NCI-H226 (cell line): ENCODE data around the gene SLC26A6.

Experiments used
- DNase-seq: peaks from one replicate; pipeline ENCODE4 v3.0.0-alpha.2; 2015

The SLC26A6 gene

GRCh38 chr3:48635222-48636021, at the start of gene SLC26A6:
Gene SLC26A6, minus strand, starts transcription at chr3:48635461. Its CDS starts 68 bp downstream, at chr3:48635393.
- peak; percentile 94 for DNase-seq

GRCh38 chr3:48684480-48685143, 49.4 kb upstream of the SLC26A6 start:
- DNase-seq, result no peak

- DNase-seq, result no peak
Measured at GRCh38 chr3:48684054-48684349, 48.7 kb upstream of the SLC26A6 start.

DNA sequence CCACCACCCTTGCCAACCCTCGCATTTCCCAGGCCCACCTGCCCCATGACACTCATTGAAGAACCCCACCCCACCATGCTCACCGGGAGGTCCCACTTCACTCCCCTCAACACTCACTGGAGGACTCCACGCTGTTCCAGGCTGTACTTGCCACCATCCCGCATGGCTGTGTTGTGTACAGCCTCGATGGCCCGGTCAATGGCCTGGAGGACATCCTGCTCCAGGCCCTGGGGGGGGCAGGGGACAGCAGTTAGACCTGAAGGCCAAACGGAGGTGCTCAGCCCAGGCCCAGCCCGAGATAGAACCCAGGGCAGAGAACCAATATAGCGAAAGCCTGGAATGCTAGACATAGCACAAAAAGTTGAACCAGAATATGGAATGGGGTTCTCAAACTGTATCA, 47.5 kb upstream of the SLC26A6 start:
- no peak for DNase-seq

- no peak for DNase-seq
Measured at GRCh38 chr3:48681974-48682610, 46.8 kb upstream of the SLC26A6 start.

GRCh38 chr3:48681541-48681880, 46.2 kb upstream of the SLC26A6 start:
- DNase-seq, result no peak

DNA sequence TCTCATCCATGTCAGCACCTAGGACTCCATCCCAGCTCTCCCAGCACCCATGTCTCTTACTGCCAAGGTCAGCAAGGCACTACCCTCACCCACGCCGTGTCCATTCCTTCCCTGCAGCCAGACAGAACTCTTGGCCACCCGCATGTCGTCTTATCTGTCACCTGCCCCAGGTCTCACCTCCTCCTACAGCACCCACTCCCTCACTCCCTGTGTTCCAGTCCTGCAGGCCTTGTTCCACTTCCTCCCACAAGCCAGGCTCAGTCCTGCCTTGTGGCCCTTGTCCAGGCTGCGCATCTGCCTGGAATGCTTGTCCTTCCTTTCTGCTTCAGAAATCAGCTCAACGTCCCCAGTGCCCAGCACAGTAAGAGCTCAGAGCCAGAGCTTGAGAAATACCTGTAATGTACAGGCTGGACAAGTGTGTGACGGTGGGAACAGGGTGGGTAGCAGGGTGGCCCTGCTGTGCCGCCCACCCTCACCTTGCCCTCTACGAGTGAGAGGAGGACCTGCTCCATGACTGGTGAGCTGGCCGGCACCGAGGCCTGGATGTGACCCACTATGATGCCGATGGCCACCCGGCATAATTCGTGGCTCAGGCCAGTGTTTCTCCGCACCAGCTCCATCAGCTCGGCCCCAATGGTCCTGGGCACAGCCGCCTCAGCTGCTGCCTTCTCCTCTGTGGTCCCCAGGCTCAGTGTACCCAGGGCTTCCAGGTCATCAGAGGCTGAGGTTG, 45.7 kb upstream of the SLC26A6 start:
- no peak for DNase-seq

DNA sequence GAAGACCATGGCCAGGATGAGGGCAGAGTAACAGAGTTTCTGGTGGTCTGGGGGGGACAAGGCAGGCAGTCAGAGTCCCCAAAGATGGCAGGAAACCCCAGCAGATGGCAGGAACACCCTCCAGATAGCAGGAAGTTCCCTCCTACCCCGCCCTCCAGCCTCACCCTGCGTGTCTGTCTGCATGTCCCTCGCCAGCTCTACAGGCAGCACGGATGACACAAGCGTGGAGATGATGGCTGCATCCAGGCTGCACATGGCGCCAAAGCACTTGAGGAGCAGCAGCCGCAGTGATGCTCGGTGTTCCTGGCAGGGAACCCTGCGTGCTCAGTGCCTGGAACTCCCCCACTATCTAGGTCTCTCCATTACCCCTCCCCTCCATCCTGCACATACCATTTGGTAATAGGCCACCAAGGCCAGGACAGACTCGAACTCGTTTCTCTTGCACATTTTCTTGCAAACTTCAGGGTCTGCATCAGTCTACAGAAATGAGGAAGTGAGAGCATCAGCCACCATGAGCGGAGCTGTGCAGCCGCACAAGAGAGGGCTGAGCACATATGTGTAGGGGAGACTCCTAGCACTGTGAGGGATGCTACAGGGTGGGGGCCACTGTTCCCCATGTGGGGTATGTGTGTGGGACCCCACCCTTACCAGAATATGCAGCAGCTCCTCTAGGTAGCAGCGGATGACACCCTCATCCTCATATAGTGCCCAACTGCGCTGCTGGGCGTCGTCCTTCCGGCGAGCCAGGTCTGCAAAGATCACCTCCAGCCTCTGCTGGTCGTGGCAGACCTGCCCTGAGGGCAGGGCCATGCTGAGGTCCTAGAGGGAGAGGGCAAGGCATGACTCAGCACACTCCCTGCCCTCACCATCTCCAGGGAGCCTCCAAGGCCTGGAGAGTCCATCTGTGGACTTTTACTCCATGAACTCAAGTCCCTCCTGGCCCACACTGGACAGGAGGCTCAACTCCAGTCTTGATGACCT, 44.4 kb upstream of the SLC26A6 start:
- no peak for DNase-seq

DNA sequence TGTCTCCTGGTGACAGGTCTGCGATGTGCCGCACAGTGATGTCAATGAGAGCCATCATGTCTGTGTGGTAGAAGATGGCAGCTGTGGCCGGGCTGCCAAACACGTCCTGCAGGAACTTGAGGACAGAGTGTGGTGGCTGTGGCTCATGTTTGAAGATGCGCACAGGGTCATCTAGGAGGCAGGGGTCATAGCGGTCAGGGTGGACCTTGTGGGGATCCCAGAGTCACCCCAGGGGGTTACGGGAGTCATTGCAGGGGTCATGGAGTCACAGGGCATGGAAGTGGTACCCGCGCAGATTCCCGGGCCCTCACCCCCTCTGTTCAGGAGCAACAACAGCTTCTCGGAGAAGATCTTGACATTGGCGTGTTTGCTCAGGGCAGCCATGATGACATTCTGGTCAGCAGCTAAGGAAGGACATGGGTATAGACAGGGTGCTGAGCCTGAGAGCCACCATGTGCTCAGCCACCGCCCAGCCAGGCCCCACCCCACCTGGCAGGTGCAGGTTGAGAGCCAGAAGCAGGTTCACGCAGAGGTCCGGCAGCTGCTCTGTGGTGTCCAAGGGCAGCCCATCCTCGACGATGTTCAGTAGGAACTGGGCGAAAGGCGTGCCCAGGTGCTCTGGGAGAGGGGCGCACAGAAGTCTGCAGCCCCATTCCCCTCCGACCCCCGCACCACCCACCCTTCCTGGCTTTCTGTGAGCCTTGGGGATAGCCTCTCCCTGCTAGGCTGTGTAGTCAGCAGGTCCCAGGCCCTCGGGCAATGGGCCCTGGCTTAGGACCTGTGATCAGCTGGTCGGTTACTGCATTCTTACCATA, 43.5 kb upstream of the SLC26A6 start:
- no peak for DNase-seq

GRCh38 chr3:48678056-48678455, 42.8 kb upstream of the SLC26A6 start:
- DNase-seq, result peak; percentile 57

DNA sequence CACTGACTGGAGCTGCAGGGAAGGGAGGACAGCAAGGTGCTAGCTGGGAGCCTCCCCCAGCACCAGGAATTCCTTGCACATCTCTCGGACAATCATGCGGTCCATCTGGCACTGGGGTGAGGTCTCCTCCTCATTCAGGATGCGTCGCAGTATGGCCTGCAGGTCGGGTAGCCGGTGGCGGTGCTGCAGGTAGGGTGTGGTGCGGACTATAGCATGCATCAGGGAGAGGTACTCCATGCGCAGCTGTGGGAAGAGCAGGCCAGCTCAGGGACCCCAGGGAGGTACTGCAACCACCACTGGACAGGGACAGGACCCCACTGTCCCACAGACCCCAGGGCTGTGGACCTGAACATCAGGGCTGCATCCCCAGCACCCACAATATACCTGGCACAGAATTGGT, 39.2 kb upstream of the SLC26A6 start:
- DNase-seq, result no peak

GRCh38 chr3:48672522-48672921, 37.3 kb upstream of the SLC26A6 start:
- DNase-seq, result no peak

DNA sequence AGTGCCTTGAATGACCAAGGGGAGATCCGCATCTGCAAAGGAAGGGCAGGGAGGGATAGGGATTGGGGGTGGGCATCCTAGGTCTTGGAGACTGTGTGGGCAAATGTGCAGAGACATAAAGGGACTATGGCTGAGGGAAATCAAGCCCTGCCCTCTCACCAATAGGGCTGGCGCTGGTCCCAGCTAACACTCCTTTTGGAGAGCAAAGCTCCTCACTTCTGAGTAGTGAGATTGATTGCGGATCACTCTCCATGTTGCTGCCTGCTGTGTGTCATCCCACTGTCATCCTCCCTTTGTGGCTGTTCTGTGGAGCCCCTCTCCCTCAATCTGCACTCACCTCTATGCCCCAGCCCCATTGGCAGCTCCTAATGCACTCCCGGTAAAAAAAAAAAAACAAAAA, 29.7 kb upstream of the SLC26A6 start:
- DNase-seq, result no peak

DNA sequence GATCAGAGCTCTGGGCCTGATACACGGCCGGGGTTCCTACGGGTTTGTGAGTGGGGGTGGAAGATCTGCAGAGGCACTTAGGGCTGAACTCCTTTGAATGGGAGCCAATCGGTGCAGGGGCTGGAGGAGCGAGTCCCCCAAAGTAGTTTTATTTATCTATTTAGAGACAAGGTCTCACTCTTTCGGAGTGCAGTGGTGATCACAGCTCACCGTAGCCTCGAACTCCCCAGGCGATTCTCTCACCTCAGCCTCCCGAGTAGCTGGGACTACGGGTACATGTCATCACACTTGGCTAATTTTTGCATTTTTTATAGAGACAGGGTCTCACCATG, 29.0 kb upstream of the SLC26A6 start:
- DNase-seq, result no peak

DNA sequence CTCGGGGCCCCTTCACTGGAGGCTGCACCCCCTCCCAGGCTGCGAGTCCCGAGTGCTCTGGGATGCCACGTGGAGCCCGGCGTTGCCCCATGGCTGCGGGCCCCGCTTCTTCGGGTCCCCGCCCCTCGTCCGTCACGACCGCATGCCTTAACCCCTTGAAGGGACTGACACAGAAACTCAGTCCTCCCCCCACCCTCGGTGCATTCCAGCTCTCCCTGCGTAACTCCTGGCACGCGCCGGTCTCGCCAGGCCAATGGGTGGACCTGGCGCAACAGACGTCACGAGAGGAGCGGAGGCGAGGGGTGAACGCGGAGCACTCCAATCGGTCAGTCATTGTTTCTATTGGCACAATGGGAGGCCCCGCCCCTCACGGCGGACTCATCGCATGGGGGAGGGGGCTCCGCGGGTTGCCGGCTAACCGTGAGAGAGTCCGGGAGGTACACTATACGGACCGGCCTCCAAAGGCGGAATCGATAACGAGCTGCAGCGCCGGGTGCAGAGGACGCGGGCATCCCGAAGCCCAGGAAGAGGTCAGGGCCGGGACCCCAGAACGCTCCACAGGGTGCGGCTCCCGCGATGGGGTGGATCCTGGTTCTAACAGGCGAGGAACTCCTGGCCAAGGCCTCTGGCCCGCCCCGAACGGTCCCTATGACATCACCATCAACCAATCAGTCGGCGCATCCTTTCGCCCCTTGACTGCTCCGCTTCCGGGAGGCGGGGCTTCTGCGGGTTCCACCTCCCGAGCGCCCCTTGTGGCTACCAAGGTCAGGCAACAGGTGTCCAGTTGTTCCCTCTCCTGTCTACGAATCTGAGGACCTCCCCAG, 28.4 kb upstream of the SLC26A6 start:
- DNase-seq, result peak; percentile 99

DNA sequence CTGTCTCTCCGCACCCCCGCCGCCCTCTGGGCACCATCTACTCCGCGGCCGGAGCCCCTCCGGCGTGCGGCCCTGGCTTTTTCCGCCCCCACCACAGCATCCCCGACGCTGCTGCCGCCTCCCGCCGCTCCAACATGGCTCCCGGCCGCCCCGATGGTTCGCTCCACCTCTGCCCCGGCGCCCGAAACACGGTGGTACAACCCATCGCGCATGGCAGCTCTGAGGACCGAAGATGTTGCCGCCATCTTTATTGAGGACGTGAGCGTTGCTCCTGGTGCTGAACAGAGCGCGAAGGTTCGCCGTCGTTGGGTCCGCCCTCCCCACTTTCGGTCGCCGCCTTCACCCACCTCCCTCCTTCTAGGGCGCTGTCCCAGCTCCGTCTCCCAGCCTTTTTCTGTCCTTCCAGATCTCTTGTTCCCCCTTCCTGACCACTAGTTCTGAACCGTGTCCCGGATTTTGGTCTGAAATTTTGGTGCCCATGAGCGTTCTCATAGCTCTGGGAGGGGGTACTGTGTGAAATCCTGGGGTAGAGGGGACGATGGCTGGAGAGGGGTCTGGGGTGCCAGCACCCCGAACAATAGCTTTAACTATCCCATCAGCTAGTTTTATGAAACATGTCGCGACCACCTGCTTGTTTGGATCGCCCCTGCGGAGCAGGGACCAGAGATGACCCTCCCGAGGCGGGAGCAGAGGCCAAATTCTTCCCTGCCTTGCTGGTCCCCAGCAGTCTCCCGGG, 27.7 kb upstream of the SLC26A6 start, which contains the start of gene CELSR3:
Gene CELSR3, minus strand, starts transcription at position 134 of the 736 bp plus-strand sequence. CDS start 252 bp downstream, outside the sequence.
- peak; percentile 89 for DNase-seq

- no peak for DNase-seq
Measured at GRCh38 chr3:48662145-48662752, 27.0 kb upstream of the SLC26A6 start.

GRCh38 chr3:48661501-48662144, 26.4 kb upstream of the SLC26A6 start:
- DNase-seq, result peak; percentile 32
